A549 (cell line): ENCODE measurements around the gene HHIPL2.

Experiments
- BHLHE40 ChIP-seq: IDR thresholded peaks from 2 replicates; pipeline ENCODE4 v1.6.1; 2012; ENCODE audit warnings: low read depth, low read length, inconsistent platforms
- CEBPB ChIP-seq, 2 experiments: fragments of >200 bp in 1 of 2; sonication (Bioruptor Twin) in 1 of 2; formaldehyde crosslinking in 1 of 2; IDR thresholded peaks; 2 replicates each; pipeline ENCODE4 v1.6.1; 2012 to 2016
- CHD2 ChIP-seq: fragments of 150-350 bp; IDR thresholded peaks from 2 replicates; pipeline ENCODE4 v1.6.1; 2014; ENCODE audit warnings: low read length; ENCODE audit not compliant: partially characterized antibody
- CTCF ChIP-seq: fragments of >200 bp; sonication (Bioruptor Twin); formaldehyde crosslinking; IDR thresholded peaks from 3 replicates; pipeline ENCODE4 v1.5.1; 2016
- EP300 ChIP-seq, 2 experiments: fragments of >200 bp; sonication (Bioruptor Twin); formaldehyde crosslinking; IDR thresholded peaks; 2 replicates in 1 of 2; 3 replicates in 1 of 2; pipeline ENCODE4 v1.6.1; 2016 to 2017
- POLR2A ChIP-seq: IDR thresholded peaks from 2 replicates; pipeline ENCODE4 v1.6.1; 2012; ENCODE audit warnings: mild to moderate bottlenecking, low read length
- SMC3 ChIP-seq: fragments of >200 bp; sonication (Bioruptor Twin); formaldehyde crosslinking; IDR thresholded peaks from 3 replicates; pipeline ENCODE4 v1.6.1; 2018; ENCODE audit warnings: inconsistent platforms
- TF ChIP-seq, protein P1 (sequence below): fragments of 450-650 bp; IDR thresholded peaks from 2 replicates; pipeline ENCODE4 v1.6.1; 2014; ENCODE audit warnings: antibody characterized with exemption

DNA sequence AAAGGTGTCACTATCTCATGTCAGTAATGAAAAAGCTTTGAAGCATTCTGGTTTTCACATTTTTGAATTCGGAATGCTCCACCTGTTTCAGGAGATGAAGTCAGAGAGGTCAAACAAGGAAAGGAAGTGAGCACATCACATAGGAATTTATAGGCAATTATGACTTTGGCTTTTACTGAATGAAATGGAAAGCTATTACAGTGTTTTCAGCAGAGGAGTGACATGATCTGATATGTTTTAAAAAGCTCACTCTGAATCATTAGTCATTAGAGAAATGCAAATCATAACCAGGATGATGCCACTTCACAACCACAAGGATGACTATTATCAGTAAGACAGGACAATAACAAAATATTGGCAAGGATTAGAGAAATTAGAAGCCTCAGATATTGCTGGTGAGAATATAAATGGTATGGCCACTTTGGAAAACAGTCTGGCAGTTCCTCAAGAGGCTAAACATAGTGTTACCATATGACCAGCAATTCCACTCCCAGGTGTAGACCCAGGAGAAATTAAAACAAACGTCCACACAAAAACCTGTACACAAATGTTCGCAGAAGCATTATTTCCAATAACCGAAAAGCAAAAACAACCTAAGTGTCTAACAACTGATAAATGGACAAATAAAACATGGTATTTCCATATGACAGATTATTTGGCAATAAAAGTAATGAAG, 34.3 kb upstream of the HHIPL2 start:
- TF ChIP-seq BHLHE40, result no peak
- TF ChIP-seq SMC3, result no peak
- TF ChIP-seq CEBPB (IDR thresholded peaks at IDR 0.05), result no peak
- no peak for TF ChIP-seq CTCF
- TF ChIP-seq CHD2, result no peak
- TF ChIP-seq EP300 (IDR thresholded peaks at IDR 0.05), result no peak
- TF ChIP-seq, protein P1, sequence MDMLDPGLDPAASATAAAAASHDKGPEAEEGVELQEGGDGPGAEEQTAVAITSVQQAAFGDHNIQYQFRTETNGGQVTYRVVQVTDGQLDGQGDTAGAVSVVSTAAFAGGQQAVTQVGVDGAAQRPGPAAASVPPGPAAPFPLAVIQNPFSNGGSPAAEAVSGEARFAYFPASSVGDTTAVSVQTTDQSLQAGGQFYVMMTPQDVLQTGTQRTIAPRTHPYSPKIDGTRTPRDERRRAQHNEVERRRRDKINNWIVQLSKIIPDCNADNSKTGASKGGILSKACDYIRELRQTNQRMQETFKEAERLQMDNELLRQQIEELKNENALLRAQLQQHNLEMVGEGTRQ, result no peak
- TF ChIP-seq POLR2A, result no peak
